Measurements from ENCODE around the gene ZBTB16.

The ZBTB16 gene

GRCh38 chr11:114064216-114064615 lies 4.7 kb downstream of the ZBTB16 start:
- no peak for DNase-seq (ENCODE audit: low read depth)

DNA sequence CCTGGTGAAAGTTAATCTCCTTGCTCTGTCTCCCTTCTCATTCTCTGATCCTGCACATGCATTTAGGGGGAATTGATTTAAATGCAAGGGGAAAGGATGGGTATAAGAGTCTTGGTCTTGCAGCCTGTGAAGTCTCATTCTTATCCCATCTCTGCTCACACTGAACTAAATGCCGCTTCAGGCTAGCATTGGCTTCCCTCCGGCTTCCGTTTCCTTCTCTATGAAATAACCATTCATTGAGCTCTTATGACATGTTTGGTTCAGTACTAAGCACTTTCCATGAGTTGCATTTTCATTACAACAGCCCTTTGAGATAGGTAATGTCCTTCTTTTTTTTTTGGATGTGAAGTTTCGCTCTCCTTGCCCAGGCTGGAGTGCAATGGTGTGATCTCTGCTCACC lies 5.6 kb downstream of the ZBTB16 start:
- no peak for DNase-seq (ENCODE audit: low read depth)

- DNase-seq (ENCODE audit: low read depth), result no peak
Observed at GRCh38 chr11:114066046-114066648, 6.6 kb downstream of the ZBTB16 start.

GRCh38 chr11:114068327-114068726 lies 8.8 kb downstream of the ZBTB16 start:
- no peak for DNase-seq (ENCODE audit: low read depth)

- no peak for DNase-seq (ENCODE audit: low read depth)
Observed at GRCh38 chr11:114070464-114071139, 11.1 kb downstream of the ZBTB16 start.

DNA sequence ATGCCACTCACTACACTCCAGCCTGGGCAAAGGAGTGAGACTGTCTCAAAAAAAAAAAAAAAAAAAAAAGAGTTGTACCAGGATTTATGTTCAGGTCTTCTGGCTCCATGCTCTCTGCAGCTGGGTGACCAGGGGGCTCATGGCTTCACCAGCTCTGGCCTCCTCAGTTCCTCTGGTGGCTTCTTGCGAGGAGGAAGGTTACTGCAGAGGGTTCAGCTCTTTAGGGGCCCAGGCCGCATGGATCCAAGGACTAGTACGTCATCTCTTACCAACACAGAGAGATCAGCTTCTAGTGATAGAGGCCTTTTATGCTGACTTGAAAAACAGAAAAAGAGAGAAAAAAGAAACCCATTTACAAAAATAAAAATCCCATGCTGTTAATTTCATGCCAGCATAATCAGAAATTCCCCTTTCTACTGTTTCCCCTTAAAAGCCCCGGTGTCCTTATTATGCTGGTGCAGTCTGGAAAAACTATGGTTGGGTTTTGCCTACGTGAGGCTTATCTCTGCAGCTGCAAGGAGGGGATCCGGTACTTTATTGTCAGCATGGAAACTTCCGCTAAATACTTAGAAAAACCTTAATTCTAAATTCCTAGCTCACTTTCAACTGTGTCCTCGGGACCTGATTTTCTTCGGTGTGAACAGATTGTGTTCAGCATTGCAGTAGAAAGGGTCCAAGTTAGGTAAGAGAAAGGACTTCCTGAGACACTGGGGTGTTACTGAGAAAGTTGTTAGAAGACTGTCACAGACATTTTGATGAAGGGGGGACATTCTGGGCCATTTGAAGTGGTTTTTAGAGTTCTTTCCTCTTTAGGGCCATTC lies 13.7 kb downstream of the ZBTB16 start:
- no peak for DNase-seq (ENCODE audit: low read depth)

DNA sequence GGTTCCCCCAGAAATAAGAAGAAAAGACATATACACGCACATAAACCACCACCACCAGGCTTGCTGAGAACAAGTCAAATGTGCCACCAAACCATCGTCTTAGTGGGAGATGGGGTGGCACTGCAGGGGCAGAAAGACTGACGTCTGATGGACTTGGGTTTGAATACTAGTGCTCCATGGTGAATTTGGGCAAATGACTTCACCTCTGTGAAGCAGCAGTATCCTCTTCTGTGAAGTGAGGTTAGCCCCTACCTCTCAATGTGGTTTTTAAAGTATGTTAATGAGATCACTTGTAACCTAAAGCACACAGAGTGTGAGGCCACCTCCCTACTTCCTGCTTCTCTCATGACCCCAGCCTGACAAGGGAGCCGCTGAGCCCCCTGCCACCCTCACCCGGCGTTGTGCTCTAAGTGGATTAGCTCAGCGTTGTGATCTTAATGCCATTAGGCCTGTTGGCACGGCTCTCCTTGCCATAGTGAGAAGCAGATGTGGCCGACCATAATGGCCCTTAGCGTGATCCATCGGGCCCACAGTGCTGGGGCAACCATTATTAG lies 14.4 kb downstream of the ZBTB16 start:
- no peak for DNase-seq (ENCODE audit: low read depth)

GRCh38 chr11:114074546-114075343 lies 15.2 kb downstream of the ZBTB16 start:
- DNase-seq (ENCODE audit: low read depth), result no peak

GRCh38 chr11:114075344-114075610 lies 15.8 kb downstream of the ZBTB16 start:
- no peak for DNase-seq (ENCODE audit: low read depth)

DNA sequence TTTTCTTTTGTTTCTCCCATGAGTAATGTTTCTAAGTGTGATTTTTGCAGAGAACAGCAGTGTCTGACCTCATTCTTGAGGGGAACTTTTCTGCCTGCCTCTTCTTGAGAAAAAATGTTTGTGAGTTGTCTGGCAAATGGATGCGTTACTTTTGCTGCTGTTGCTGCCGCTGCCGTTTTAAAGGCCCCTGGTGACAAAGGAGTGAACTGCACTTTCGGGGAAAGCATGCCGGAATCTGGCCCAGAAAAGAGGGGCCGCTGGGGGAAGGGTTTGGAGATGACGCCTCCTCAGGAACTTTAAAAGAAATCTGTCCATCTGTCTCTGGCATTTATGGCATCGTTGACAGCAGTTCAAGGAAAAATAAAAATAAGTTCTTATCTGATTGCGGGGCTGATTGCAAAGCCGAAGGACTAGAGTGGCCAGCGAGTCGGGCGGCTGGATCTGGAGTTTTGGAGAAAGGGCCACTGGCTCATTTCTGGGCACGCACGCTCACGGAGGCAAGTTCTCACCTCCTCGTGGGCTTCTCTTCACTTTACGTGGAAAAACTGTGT lies 16.5 kb downstream of the ZBTB16 start:
- DNase-seq (ENCODE audit: low read depth), result no peak

DNA sequence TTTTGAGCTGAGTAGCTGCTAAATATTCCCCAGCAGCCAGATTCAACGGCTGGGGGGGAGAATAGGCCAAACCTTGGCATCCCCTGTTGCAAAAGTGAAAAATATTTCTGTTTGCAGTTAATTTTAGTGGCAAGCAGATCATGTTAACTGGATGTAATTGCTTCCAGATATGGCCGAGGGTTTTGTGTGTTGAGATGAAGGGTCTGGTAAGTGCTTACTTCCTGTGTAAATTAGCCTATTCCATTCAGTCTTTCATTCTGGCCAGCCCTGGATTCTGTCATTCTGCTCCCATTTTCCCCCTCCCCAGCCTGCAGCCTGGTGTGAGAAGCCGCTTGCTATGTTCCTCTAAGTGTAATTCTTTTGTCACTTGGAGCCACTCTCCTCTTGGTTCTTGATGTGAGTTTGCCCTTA lies 17.4 kb downstream of the ZBTB16 start:
- DNase-seq (ENCODE audit: low read depth), result no peak

DNA sequence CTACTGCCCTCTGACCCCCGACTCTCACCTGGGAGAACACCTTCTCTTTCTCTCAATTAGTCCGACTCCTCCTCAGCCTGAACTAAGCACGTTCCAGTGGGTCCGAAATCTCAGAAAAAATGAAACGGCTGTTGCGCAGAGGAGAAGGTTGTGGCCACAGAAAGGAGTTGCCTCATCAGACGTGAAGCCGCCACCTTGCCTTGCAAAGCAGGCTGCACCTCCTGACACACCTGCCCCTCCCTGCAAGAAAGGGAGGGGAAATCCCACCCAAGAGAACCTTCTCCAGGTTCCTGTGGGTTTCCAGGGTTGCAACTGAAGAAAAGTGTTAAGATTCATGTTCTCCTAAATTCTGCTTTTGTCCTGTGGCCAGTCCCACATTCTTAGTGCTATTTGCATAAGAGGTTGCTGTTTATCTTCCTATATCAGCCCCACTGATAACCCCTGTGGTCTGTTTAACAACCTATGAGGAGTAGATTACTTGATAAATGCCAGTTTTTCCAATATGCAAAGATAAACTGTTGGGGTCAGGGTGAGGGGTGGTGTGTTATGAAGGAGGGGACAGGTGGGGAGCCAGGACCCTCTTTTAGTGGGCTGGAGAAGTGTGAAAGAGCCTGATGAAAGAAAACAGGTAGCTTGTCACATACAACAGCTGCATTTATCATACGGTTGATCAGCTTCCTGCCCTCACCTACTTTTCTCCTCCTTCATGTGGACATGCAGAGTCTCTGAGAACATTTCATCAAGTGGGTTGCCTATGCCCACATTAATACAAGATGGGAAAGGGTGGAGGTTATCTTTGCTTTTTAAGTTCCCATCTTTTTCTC lies 18.2 kb downstream of the ZBTB16 start:
- DNase-seq (ENCODE audit: low read depth), result no peak

- DNase-seq (ENCODE audit: low read depth), result no peak
Observed at GRCh38 chr11:114078423-114078822, 18.9 kb downstream of the ZBTB16 start.

- DNase-seq (ENCODE audit: low read depth), result no peak
Observed at GRCh38 chr11:114079511-114080065, 20.1 kb downstream of the ZBTB16 start.

GRCh38 chr11:114080219-114080618 lies 20.7 kb downstream of the ZBTB16 start:
- no peak for DNase-seq (ENCODE audit: low read depth)

DNA sequence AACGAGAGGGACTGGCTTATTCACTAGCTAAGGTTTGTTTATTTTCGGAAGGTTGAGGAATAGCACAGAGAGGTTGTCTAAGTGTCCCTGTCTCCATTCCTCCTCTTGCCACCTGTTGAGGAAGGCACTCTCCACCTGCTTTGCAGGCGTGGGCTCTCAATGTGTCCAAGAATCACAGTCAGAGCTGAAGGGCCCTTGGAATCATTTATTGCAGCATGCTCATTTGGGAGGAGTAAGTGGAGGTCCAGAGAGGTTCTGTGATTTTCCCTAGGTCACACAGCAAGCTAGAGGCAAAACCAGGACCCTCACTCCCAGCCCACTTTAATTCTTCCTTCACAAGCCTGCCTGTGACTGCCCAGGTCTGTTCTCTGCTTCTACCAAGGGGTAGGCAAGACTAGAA lies 21.3 kb downstream of the ZBTB16 start:
- DNase-seq (ENCODE audit: low read depth), result no peak

DNA sequence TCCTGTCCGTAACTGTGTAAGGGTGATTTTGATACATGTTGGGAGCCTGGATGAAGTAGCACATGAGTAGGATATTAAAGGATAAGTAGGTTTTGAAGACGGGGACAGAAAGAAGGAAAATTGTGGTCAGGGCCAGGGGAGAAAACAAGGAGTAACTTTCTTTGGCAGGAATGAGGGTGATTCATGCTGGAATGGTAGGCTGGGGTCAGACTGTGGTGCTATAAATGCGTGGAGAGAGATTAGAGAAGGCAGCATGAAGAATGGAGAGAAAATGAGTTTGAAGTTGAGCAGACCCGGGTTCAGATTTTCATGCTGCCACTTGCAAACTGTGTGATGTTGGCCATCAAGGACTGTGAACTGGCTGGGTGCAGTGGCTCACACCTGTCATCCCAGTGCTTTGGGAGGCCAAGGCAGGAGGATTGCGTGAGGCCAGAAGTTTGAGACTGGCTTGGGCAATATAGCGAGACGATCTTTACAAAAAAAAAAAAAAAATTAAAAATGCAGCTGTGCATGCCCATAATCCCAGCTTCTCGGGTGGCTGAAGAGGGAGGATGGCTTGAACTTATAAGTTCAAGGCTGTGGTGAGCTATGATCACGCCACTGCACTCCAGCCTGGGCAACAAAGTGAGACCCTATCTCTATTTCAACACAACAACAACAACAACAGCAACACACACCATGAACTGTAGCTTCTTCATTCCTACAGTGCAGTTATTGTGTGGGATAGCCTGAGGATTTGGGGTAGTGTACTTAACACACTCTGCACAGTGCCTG lies 22.3 kb downstream of the ZBTB16 start:
- no peak for DNase-seq (ENCODE audit: low read depth)

DNA sequence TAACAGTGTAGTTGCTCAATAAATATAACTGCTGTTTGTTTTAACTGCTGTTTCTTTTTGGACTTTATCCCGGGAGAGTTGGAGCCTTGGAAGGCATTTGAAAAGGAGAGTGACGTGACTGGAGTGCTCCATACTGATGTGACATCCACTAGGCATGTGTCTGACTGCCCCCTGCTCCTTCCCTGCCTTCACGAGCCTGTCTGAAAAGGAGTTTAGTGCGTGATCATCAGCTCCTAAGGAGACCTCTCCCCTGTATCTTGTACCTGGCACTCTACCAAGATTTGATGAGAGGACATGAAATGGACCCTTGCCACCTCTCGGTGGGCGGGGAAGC lies 22.9 kb downstream of the ZBTB16 start:
- no peak for DNase-seq (ENCODE audit: low read depth)

DNA sequence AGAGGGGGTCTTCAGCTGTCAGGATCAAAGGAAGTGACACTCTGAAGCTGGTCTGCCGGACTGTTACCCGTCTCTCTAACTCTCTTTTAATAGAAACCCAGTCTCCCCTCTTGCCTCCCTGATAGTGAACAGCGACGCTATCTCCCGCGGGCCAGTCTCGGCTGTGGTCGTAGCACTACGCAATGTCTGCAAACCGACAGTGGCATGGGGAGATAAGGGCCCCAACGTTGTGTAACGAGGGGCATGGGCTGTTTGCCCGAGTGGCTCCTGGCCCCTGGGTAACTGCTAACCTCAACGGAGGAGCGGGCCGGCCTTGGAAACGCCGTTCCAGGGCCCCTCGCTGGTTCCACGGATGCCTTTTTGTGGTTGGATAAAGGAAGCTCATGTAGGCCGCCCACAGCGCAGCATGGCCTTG lies 23.3 kb downstream of the ZBTB16 start:
- DNase-seq (ENCODE audit: low read depth), result no peak

Measured in stimulated activated CD8-positive, alpha-beta memory T cell treated with anti-CD3 and anti-CD28 coated beads, Interleukin-4, amount 100 ng/mL, for 24 hours (primary cell).